HG03064 (cell line): ENCODE data around the gene NCKAP1.
"Not testable (repeated sequence)": the region's sequence is repeated elsewhere in the genome, so short reads cannot be mapped to it uniquely, and the experiment has no call there.

Experiments used
- ATAC-seq: cut with Tn5 transposase; IDR thresholded peaks from one replicate; pipeline ENCODE4 v1.9.1; 2021; ENCODE audit warnings: low read depth; ENCODE audit not compliant: unreplicated experiment

Gene NCKAP1

DNA sequence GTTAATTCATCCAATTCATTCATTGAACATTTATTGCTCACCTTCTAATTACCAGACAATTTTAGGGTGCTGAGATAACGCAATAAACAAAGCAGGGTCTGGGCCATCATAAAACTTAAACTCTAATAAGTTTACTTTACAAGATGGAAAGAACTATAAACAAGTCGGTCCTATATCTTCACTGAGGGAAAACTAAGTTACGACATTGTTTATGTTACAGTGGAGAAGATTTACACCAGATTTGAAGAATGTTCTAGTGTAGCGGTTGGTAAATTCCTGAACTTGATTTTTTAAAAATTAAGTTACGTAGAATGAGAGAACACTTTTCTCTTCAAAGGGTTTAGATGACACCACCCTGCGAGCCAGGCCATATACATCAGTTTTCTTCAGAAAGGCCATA is 151.2 kb downstream of the NCKAP1 start:
- no peak for ATAC-seq

DNA sequence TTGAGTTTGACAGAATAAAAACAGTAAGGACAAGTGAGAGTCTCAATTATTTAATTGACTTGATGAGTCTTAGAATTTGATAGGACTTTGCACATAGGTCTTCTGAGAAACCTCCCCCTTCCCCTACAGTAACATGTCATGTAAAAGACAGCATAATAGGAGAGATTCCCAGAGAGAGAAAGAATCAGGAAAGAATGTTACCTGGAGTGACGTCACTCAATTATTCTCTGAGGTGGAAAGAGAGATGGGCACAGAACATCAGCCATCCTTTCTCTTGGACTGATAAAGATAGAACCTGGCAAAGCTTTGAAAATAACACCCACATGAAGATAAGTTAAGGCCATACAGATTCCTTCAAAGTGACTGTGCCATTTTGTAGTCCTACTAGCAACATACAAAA is 152.5 kb downstream of the NCKAP1 start:
- no peak for ATAC-seq

DNA sequence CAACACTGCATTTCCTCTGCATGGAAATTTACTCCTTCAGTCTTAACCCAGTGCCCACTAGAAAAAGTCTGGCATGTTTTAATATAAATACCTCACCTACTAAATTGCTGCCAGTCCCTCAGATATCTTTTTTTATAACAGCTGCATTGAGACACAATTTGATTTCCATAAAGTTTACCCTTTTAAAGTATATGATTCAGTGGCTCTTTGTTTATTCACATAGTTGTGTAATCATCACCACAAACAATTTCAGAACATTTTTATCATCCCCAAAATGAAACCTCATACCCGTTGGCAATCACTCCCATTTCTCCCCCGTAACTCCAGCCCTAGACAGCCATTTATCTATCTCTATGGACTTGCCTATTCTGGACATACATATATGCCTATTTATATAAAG is 154.8 kb downstream of the NCKAP1 start:
- ATAC-seq = no peak

DNA sequence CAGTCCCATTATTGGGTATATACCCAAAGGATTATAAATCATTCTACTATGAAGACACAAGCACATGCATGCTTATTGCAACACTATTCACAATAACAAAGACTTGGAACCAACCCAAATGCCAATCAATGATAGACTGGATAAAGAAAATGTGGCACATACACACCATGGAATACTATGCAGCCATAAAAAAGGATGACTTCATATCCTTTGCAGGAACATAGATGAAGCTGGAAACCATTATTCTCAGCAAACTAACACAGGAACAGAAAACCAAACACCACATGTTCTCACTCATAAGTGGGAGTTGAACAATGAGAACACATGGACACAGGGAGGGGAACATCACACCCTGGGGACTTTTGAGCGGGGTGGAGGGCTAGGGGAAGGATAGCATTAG is 158.2 kb downstream of the NCKAP1 start:
- not testable (repeated sequence) for ATAC-seq

DNA sequence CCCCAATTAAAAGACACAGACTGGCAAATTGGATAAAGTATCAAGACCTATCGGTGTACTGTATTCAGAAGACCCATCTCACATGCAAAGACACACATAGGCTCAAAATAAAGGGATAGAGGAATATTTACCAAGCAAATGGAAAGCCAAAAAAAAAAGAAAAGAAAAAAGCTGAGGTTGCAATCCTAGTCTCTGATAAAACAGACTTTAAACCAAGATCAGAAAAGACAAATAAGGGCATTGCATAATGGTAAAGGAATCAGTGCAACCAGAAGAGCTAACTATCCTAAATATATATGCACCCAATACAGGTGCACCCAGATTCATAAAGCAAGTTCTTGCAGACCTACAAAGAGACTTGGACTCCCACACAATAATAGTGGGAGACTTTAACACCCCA is 161.6 kb downstream of the NCKAP1 start:
- not testable (repeated sequence) for ATAC-seq

DNA sequence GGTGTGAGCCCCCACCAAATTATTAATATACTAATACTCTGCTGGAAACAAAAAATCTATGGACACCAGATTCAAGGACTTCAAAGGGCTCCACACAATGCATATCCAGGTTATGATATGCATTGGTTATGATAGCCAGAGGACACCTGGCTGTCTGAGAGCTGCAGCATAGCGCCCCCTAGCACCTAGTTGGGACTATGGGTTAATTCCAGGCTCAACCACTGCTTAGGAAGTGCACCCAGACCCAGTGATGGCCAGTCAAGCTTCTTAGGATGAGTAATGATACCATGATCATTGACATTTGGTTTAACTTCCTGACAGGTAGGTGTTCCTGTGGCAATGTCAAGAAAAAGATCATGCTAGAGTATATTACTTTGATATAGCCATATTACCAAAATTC is 168.0 kb downstream of the NCKAP1 start:
- ATAC-seq = no peak

DNA sequence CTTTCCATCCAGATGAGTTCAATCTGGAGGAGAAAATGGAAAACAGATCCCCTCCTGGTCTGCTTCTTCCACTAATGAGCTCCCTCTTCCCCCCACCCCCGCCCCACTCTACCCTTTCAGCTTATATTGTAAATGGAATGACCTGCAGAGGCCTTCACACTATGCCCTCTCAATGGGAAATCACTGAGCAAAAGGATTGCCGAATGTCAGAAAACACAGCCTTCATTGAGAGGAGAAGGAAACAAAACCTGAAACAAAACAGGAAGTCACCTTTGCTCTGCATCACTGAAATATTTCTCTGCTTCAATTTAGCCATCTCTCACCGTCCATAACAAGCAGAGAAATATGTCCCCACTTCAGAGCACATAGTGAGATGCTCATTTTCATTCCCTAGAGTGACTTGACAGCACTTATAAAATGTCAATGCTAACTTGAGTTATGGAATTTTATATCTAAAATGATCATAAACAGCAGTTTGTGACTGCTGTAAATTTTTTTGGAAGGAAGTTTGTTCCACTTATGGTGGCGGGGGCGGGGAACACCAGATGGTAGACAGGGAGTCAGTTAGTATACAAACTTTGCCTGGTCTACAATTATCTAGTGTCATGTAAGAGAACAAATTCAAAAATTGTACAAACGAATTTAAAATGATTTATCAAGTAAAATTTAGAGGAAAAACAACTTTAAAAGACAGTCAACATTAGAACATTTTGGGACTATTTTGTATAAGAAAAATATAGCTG is 170.0 kb downstream of the NCKAP1 start:
- ATAC-seq = no peak

DNA sequence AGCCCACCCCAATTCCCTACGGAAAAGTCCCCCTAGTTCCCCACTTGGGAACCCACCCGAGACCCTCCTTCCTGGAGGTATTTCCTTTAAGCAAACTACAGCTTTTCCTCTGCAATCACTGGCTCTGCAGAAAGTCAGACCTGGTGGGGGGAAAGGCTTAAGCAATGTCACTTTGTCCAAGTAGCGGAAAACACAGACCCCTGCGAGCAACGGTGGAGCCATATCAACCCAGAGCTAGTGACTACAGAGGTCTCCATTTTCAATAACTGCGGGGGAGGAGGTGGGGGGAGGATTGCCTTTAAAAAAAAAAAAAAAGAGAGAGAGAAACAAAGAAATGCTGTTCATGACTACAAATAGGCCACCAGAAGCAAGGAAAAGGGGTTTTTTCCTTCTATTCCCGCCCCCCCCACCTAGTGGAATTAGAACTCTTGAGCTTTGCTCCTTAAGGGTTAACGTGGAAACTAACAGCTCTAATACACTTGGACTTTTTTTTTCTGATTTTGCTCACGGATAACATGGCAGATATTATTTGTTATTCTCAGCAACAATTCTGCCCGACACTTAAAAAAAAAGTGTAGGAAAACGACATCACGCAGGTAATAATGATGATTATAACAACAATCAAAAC is 170.7 kb downstream of the NCKAP1 start:
- no peak for ATAC-seq

DNA sequence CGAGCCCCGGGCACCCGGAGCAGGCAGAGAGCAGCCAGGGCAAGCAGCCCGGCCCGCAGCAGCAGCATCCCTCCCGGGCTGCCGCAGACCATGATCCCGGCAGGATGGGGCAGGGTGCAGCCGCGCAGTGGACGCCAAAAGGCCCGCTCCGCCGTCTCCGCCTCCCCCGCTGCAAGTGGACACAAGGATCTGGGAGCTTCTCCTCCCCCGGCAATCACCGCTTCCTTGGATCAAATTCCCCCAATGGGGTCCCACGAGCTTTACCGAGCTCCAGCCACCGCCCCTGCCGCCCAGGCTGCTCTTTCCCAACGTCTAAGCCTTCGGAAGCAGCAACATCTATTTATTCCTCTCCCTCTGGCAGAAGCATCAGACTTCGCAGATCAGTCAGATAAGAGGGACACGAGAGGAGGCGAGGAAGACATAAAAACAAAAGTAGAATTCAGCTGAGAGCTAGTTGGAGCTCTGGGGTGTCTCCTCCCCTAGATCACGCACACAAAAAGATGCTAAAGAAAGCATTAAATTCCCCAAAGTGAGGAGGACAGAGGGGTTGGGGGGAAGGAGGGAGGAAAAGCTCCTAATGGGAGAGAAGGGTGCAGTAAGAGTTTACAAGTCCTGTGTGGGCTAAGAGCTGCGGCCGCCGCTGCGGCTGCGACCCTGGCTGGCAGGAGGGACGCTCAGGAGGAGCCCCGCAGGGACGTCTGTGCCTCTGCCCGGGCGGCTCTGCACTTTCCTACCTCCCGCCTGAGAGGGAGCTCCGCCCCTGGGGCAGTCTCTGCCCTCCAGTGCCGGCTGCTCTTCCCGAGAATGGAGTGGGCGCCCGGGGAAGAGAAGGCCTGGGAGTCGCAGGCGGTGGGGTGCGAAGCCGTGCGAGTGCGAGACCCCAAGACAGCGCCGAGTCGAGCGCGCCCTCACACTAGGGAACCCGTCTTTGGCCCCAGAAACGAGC is 171.5 kb downstream of the NCKAP1 start, which contains the start of gene FRZB:
Gene FRZB, minus strand, starts transcription at position 177 of the 946 bp plus-strand sequence. Its CDS starts 85 bp downstream, at position 92.
- no peak for ATAC-seq

DNA sequence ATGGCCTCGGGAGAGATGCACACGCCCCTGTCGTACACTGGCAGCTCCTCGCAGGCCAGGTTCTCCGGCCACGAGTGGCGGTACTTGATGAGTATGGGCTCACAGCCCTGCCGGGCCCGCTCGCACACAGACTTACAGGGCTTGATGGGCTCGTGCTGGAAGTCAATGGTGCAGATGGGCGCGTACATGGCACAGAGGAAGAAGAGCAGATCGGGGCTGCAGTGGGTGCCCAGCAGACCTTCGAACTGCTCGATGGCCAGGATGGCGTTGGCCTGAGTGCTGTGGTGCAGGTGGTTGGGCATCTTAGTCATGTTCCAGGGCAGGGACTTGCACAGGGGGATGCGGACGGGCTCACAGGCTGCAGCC is 172.2 kb downstream of the NCKAP1 start:
- ATAC-seq = no peak

DNA sequence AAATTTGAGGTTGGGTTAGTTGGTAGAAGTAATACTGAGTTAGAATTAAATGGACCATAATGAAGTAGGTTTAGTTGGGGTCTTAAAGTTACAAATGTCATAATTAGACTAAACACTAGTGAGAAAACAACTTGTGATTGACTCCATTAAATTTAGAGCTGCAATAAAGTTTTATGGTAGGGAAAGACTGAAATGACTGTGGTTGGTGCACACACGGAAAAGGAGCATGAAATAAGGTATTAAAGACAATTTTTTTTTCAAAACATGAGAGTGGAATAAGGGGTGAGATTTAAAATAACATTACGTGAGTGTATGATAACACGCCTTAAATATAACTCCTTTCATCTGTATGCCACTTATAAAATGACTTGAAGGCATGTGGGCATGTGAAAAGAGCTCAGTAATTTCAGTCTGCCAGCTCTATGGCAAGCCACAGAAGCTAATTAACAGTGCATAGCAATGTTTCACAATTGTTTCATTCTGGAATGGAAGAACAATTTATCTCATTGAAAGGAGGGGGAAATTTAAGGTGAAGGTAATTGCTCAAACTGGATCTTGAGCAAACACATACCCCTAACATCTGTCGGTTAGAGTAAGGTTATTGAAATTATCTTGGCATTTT is 173.2 kb downstream of the NCKAP1 start:
- ATAC-seq = no peak

DNA sequence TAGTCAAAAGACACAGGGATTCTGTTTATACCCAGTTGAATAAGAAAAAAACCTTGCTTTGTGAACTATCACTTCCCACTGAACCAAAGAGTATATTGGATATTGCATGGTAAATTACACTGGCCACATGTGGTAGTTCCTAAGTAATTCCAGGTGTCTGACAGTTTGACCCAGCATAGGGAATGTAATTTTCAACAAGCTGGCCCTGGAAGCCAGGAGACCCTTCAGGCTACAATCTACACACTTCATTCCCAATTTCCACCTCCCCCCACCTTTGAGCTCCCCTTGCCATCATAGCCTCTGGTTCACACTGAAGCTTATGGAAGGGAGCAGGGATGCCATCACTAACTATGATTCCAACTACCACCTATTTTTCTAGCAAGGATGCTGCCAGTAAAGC is 174.6 kb downstream of the NCKAP1 start:
- no peak for ATAC-seq

DNA sequence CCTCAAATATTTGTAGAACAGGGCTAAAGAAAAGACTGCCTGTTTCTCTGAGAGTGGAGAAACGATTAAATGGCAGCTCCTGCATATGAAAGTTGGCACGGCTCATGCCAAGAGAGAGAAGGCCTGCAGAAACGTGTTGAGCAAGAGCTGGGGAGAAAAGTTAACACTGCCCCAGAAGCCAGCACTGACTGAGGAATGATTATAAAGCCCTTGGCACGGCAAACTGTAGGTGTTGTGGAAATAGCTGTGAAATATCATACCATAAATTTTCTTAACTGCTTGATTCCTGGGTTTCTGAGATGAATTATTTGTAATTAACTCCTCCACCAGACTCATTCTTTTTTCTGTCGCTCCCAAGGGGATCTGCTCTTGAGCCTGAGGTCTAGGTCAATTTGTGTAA is 176.2 kb downstream of the NCKAP1 start:
- no peak for ATAC-seq

DNA sequence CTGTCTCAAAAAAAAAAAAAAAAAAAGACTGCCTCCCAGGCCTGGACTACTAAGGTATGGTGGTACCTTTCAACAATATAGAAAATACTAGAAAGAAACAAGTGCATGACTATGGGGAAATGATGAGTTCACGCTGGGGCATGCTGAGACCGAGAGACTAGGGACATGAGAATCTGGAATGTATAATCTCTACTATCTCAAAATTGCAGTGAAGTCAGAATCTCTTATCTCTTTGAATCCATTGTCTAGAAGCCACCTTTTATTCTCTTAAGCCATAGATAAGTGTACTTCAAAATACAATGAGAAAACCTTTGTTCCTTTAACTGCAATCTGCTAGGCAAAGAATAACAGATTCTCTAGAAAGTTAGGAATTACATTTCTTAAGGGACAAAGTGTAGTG is 177.4 kb downstream of the NCKAP1 start:
- no peak for ATAC-seq
